Fibroblast of villous mesenchyme (primary cell): ENCODE results near the gene LRRC25. TPM values are rescaled to one million over a fixed set of nuclear protein-coding genes. Genes with fewer than 3 reads are reported as not detected.

Experiments
- DNase-seq: peaks from one replicate; pipeline ENCODE4 v3.0.0-alpha.2; 2010; ENCODE audit warnings: low read depth
- H3K4me3 ChIP-seq: 2 replicates; pipeline ENCODE4 v1.5.1; 2011; ENCODE audit warnings: low read depth, mild to moderate bottlenecking, low read length
- CTCF ChIP-seq: IDR thresholded peaks from 2 replicates; pipeline ENCODE4 v1.5.1; 2012; ENCODE audit warnings: low read depth, mild to moderate bottlenecking, low read length; ENCODE audit not compliant: insufficient read depth
- total RNA-seq: library from RNA; depleted of rRNA; stranded (reverse); fragments of >200 nt; gene quantifications from 2 replicates; pipeline ENCODE4 v1.2.3, GENCODE V29; 2012

The LRRC25 gene
- total RNA-seq, 1 donor: under 0.01 TPM

- DNase-seq: peak; percentile 80
- H3K4me3 ChIP-seq: peak within 1 kb of the TSS; percentile 74
- TF ChIP-seq CTCF: peak; percentile 14
Observed at GRCh38 chr19:18419195-18419698, 21.8 kb upstream of the LRRC25 start, which contains the start of gene SSBP4. SSBP4 (plus strand) TSS chr19:18419398; CDS start chr19:18419649, 251 bp downstream.

- no peak for TF ChIP-seq CTCF
- peak overlapping the region; percentile 74 for H3K4me3 ChIP-seq
- DNase-seq: no peak
Observed at GRCh38 chr19:18418483-18419194, 21.2 kb upstream of the LRRC25 start.

GRCh38 chr19:18418029-18418482 is 20.6 kb upstream of the LRRC25 start:
- DNase-seq: no peak
- H3K4me3 ChIP-seq: peak overlapping the region; percentile 39
- no peak for TF ChIP-seq CTCF

- H3K4me3 ChIP-seq: peak overlapping the region; percentile 49
- peak; percentile 90 for DNase-seq
Observed at GRCh38 chr19:18417250-18418028, 20.0 kb upstream of the LRRC25 start.

GRCh38 chr19:18416778-18417249 is 19.4 kb upstream of the LRRC25 start:
- peak overlapping the region; percentile 49 for H3K4me3 ChIP-seq
- DNase-seq: peak; percentile 90
- TF ChIP-seq CTCF: no peak

More at GRCh38 chr19:18417250-18418028, 20.0 kb upstream of the LRRC25 start:
- no peak for TF ChIP-seq CTCF

- TF ChIP-seq CTCF: no peak
- H3K4me3 ChIP-seq: peak overlapping the region; percentile 30
- peak; percentile 71 for DNase-seq
Observed at GRCh38 chr19:18415178-18415867, 17.9 kb upstream of the LRRC25 start.
